Measurements from ENCODE around the gene GPR139.
A peak's percentile ranks its signal among the peaks of the same experiment; 100 is the strongest.

The GPR139 gene

DNA sequence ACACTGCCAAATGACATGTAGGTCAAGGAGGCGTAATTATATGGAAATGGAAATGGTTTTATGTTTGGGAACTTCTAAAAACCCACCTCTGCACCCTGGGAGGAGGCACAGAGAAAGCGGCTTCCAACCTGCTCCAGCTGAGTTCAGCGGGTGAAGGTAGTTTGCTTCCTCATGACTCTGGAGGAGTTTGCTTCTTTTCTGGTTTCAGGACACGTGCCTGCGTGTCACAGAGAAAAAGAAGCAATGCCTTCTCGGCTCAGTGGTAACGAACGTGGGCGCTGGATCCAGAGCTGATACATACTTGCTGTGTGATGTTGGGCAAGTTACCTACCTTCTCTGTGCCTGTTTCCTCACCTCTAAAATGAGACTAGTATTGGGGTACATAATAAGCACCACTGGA lies 22.1 kb downstream of the GPR139 start:
- DNase-seq = no peak

DNA sequence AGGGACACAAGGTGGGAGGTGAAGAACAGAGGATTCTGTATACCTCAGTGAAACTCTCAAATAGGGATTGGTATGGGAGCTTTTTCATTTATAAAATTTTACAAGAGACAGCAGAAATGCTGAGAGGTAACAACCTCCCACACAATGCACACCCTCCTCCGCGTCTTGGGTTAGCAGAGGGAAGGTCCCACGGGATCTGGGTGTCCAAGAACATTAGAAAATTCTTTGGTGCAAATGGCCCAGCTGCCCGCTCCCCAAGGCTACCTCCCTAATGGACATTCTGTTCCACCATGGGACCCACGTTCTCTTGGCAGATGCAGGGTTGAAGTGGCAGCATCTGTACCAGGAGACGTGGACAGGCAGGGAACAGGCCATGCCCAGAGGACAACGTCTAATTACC lies 22.5 kb downstream of the GPR139 start:
- no peak for DNase-seq

DNA sequence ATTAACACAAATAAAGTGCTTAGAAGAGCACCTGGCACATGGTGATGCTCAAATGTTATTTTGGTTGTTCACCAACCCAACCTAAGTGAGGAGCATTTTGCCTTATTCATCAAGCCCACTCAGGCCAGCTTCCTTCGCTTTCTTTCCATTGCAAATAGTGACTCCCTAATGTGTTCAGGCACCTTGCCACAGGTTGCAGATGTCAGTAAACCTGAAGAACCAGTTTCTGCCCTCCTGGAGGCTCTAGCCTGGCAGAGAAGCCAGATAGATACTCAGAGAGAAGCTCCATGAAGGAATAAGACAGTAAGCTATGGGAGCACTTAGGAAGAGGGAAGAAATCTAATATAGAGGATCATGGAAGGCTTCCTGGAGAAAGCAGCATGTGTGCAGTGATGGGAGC lies 23.9 kb downstream of the GPR139 start:
- no peak for DNase-seq

- DNase-seq = no peak
These were observed 27.8 kb downstream of the GPR139 start for GRCh38 chr16:20045886-20046285.

- DNase-seq = no peak
These were observed 30.8 kb downstream of the GPR139 start for GRCh38 chr16:20042848-20043247.

DNA sequence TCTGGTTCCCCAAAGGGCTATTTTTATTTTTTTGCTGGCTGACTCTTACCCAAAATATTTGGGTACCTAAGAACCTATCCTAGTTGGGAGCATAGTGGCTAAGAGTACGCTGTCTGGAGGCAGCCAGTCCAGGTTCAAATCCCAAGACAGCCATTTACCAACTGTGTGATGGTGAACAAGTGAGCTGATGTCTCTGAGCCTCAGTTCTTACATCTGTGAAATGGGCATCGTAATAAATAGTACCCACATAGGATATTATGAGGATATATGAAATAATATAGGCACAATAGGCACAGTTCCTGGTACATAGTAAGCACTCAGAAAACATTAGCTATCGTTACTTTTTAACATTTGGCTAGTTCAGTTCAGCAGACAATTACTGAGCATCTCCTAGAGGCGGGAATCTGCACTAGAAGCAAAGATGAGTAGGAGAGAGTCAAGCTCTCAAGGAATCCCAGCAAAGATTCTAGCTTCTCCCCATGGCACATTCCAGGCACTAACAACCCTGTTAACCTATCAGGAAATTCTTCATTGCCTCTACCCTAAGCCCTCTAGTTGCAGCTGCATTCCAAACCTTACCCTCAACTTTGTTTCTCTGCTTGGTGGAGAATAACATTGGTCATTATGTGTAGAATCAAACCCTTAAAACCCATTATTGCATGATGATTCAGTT lies 31.6 kb downstream of the GPR139 start:
- no peak for DNase-seq

- no peak for DNase-seq
These were observed 33.7 kb downstream of the GPR139 start for GRCh38 chr16:20040011-20040410.

- no peak for DNase-seq
These were observed 44.1 kb downstream of the GPR139 start for GRCh38 chr16:20029611-20030010.

DNA sequence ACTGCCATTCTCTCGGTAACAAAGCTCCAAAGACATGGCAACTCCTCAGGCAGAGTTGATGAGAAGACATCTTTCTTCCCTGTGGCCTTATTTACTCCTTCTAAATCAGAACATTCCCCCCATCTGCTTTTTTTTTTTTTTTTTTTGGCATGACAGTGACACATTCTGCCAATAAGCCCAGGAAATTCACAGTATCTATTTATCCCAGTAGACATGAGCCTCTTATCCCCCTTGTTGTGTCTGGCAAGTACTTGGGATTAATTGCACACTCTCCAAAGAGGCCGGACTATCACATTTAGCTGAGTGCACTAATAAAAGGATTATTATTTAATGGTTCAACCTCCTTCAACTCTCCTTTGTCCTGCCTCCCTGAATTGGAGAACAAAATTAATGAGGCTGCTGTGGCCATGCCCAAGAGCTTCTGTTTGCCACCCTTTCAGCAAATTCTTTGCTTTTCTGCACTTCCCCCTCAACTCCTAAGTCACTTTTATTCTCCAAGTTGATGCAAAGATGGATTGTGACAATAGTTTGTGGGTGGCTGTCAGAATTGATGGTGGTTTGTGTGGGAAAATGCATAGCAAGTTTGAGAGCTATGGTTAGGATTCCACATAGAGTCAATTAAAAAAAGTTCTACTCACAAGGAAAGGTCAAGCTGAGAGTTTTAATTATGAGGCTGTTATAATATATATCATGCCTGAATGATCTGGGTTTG lies 47.2 kb downstream of the GPR139 start:
- no peak for DNase-seq

GRCh38 chr16:20023190-20023589 lies 50.5 kb downstream of the GPR139 start:
- peak in 1 of 2 donors; percentile 7 for DNase-seq

DNA sequence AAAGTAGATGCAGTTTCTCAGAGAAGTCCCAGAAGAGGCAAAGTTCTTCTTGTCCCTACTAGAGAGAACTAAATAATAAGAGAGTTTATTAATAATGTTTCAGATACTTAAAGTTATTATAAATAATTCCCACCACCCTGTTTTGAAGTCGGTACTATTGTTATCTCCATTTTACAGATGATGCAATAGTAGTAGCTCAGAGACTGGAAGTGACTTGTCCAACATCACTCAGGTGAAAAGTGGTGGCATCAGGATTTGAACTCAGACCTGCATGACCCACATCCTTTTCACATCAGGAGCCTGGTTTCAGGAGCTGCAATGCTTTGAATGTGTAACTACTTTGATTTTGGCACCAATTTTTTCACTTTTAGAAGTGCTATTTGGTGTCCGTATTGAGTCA lies 52.7 kb downstream of the GPR139 start:
- DNase-seq = no peak

- DNase-seq = peak; percentile 0 to 6
These were observed 53.6 kb downstream of the GPR139 start for GRCh38 chr16:20020083-20020482.

DNA sequence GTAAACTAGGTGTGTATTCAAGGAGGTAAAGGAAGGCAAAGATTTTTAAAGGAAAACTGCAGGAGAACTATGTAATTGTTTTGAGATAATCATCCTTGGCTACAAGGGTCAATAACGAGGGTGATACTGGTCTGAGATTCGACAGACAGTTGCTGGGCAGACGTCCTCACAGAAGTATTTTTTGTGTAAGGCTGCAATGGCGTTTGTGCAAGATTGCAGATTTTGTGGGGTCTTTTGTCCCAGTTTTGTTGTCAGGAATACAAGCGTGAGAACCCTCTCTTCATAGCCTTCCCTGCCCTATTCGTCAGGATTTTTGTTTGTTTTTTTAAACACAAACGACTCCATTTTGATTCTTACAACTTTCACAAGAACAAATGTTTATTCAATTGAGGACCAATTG lies 57.5 kb downstream of the GPR139 start:
- no peak for DNase-seq

- no peak for DNase-seq
These were observed 68.8 kb downstream of the GPR139 start for GRCh38 chr16:20004931-20005330.

- DNase-seq = no peak
These were observed 70.8 kb downstream of the GPR139 start for GRCh38 chr16:20002936-20003335.

DNA sequence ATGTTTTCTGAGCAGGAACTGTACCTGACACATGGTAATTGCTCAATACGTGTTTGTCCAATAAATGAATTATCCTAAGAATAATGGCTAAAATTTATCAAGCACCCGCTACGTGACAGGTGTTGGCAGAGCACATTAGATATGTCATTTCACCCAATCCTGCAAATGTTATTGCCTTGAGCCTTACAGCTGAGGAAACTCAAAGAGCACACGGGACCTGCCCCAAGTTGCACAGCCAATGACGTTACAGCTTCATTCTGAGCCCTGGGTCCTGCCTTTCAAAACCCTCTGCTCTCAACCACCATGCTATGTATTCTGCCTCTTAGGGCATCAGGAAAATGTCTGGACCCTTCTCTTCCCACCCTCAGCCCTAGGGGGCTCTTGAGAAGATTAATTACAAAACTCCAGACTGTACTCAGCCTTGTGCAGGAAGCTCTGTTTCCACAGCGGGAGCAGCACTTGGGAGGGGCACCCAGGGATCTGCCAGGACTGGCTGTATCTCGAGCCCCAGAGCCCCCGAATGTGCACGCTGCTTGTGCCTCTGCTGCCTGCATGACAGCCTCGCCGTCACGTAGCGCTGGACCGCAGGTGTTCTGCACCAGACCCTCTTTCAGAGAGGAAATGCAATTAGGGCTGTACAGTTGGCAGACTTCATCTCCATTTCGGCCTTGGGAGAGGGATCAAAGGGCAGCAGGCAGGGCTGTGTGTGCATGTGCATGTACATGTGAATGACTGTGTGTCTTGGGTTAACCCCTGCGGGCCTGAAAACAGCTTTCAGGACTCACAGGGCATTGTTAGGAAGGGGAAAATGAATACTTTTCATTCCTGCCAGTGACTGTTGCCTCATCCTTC lies 71.6 kb downstream of the GPR139 start:
- DNase-seq = no peak

- DNase-seq = no peak
These were observed 76.0 kb downstream of the GPR139 start for GRCh38 chr16:19997734-19998133.

DNA sequence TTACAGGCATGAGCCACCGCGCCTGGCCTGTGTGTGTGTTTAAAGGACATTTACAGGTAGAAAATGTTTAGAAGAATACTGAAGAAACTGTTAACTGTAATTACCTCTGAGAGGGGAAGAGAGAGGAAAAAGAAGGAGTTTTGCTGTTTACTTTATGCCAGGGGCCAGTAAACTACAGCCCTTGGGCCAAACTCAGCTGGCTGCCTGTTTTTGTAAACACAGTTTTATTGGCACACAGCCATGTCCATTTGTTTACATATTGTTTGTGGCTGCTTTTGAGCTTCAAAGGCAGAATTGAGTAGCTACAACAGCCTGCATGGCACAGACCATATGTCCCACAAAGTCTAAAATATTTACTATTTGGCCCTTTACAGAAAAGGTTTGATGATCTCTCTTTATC lies 76.4 kb downstream of the GPR139 start:
- no peak for DNase-seq

DNA sequence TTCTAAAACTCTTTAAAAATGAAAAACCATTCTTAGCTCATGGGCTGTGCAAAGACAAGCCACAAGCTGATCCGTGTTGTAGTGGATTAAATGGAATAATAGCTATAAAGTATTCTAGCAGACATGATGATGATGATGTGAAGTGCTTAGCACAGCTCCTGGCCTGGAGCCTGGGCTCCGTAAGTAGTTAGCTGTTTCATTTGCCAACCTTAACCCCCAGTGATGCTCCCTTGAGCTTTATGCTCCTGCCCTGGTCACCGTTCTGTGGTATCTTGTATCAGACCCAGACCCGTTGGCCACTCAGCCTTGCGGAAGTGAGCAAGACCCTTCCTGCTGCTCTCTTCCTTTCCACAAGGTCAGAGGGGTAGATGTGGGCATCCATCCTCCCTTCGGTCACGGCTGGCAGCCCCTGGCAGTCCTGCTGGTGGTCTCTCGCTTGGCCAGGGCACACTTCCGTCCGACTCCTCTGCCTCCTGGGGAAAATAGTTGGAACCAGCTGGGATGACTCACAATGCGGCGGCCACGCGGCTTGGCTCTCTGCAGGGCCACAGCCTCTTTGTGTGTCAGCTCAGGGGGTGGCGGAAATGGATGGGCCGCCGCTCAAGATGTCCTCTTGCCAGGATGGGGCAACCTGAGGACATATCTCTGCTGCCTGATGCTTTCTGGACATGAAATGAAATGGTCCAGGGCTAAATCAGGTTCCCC lies 79.1 kb downstream of the GPR139 start:
- DNase-seq = no peak

GRCh38 chr16:19991614-19992013 lies 82.1 kb downstream of the GPR139 start:
- no peak for DNase-seq

GRCh38 chr16:19984135-19984534 lies 89.6 kb downstream of the GPR139 start:
- no peak for DNase-seq

Data from inflammatory macrophage treated with lipopolysaccharide for 1 hour (primary cell).